Measurements from ENCODE around the gene PKIB. TPM values are rescaled to one million over a fixed set of nuclear protein-coding genes. Genes with fewer than 3 reads are reported as not detected.

The PKIB gene
- total RNA-seq, 2 donors from 2014 or later, result 46.0 to 56.1 TPM

- no peak for TF ChIP-seq CTCF (conservative IDR thresholded peaks at IDR 0.05)
- no peak overlapping the region for H3K4me3 ChIP-seq (ENCODE audit: low read length)
- peaks cover 8% of the 10 kb centered on the region for H3K4me1 ChIP-seq (ENCODE audit: control insufficient read depth, insufficient read depth, low read length)
- H3K27me3 Mint-ChIP-seq (ENCODE audit: insufficient read depth), result no peaks in the 10 kb centered on the region
- no peak overlapping the region for H3K4me3 Mint-ChIP-seq
- H3K36me3 Mint-ChIP-seq (ENCODE audit: low read depth), result peaks cover 16% of the 10 kb centered on the region
- H3K4me1 Mint-ChIP-seq, result peaks cover 34% of the 10 kb centered on the region
- no peaks in the 10 kb centered on the region for H3K27me3 ChIP-seq (ENCODE audit: control insufficient read depth, insufficient read depth, low read length, poor library complexity, severe bottlenecking)
- no peak overlapping the region for H3K9ac ChIP-seq (ENCODE audit: extremely low read depth, low read length, poor library complexity, severe bottlenecking)
- H3K36me3 ChIP-seq (ENCODE audit: control insufficient read depth, insufficient read depth, low read length), result no peaks in the 10 kb centered on the region
- H3K9me3 ChIP-seq (ENCODE audit: control insufficient read depth, low read length), result no peaks in the 10 kb centered on the region
- WGBS, 2 experiments (ENCODE audit: insufficient coverage in 1 of 2, insufficient read length in 1 of 2), result 74 to 100% methylated on average over 1 to 3 of the region's 4 CpGs
- no peak for DNase-seq
- peaks cover 18% of the 10 kb centered on the region for H3K9me3 Mint-ChIP-seq
- H3K27ac Mint-ChIP-seq, result no peak overlapping the region
- H3K27ac ChIP-seq (ENCODE audit: low read depth, low read length), result no peak overlapping the region
Measured at GRCh38 chr6:122692807-122693580, 82.8 kb downstream of the PKIB start.

GRCh38 chr6:122694075-122694474 lies 83.9 kb downstream of the PKIB start:
- Histone ChIP-seq H3K27me3 (ENCODE audit: control insufficient read depth, insufficient read depth, low read length, poor library complexity, severe bottlenecking) (no peaks in the 10 kb centered on the region), H3K4me3 (ENCODE audit: low read length) (no peak overlapping the region), H3K27ac (ENCODE audit: low read depth, low read length) (no peak overlapping the region), H3K4me1 (ENCODE audit: control insufficient read depth, insufficient read depth, low read length) (peaks cover 14% of the 10 kb centered on the region), H3K9ac (ENCODE audit: extremely low read depth, low read length, poor library complexity, severe bottlenecking) (no peak overlapping the region), H3K9me3 (ENCODE audit: control insufficient read depth, low read length) (no peaks in the 10 kb centered on the region), H3K36me3 (ENCODE audit: control insufficient read depth, insufficient read depth, low read length) (no peaks in the 10 kb centered on the region)
- Mint-ChIP-seq H3K27ac (no peak overlapping the region), H3K27me3 (ENCODE audit: insufficient read depth) (no peaks in the 10 kb centered on the region), H3K4me1 (peaks cover 40% of the 10 kb centered on the region), H3K9me3 (peaks cover 9% of the 10 kb centered on the region), H3K4me3 (no peak overlapping the region), H3K36me3 (ENCODE audit: low read depth) (peaks cover 10% of the 10 kb centered on the region)
- DNase-seq, result no peak
- WGBS, 2 experiments (ENCODE audit: insufficient coverage in 1 of 2, insufficient read length in 1 of 2), result 100% methylated on average over 1 of the region's 1 CpG; no CpG with 5 or more reads in 1 of the 2 experiments
- no peak for TF ChIP-seq CTCF (conservative IDR thresholded peaks at IDR 0.05)

- H3K27ac ChIP-seq (ENCODE audit: low read depth, low read length), result no peak overlapping the region
Measured at GRCh38 chr6:122694602-122695001, 84.4 kb downstream of the PKIB start.

More at GRCh38 chr6:122694602-122695001, 84.4 kb downstream of the PKIB start:
- no peak overlapping the region for H3K4me3 Mint-ChIP-seq
- Histone ChIP-seq H3K27me3 (ENCODE audit: control insufficient read depth, insufficient read depth, low read length, poor library complexity, severe bottlenecking) (no peaks in the 10 kb centered on the region), H3K9me3 (ENCODE audit: control insufficient read depth, low read length) (no peaks in the 10 kb centered on the region), H3K9ac (ENCODE audit: extremely low read depth, low read length, poor library complexity, severe bottlenecking) (no peak overlapping the region), H3K36me3 (ENCODE audit: control insufficient read depth, insufficient read depth, low read length) (no peaks in the 10 kb centered on the region), H3K4me1 (ENCODE audit: control insufficient read depth, insufficient read depth, low read length) (peaks cover 14% of the 10 kb centered on the region), H3K4me3 (ENCODE audit: low read length) (no peak overlapping the region)
- H3K4me1 Mint-ChIP-seq, result peaks cover 40% of the 10 kb centered on the region
- WGBS, 2 experiments (ENCODE audit: insufficient coverage in 1 of 2, insufficient read length in 1 of 2), result 88 to 94% methylated on average over 3 of the region's 3 CpGs
- H3K27ac Mint-ChIP-seq, result no peak overlapping the region
- H3K27me3 Mint-ChIP-seq (ENCODE audit: insufficient read depth), result no peaks in the 10 kb centered on the region
- H3K9me3 Mint-ChIP-seq, result peaks cover 4% of the 10 kb centered on the region
- peaks cover 5% of the 10 kb centered on the region for H3K36me3 Mint-ChIP-seq (ENCODE audit: low read depth)
- TF ChIP-seq CTCF (conservative IDR thresholded peaks at IDR 0.05), result no peak
- no peak for DNase-seq
